ENCODE data around the gene RUSC1. TPM values are rescaled to one million over a fixed set of nuclear protein-coding genes. Genes with fewer than 3 reads are reported as not detected.

Gene RUSC1
- total and polyA plus RNA-seq, 12 donors: 9.8 to 111 (median 27.3) TPM

- Histone ChIP-seq H3K27me3 (no peaks in the 10 kb centered on the region), H3K36me3 (replicated peaks in 1 of 2) (peaks cover 0 to 20% of the 10 kb centered on the region in 2 donors), H3K4me3 (no peak overlapping the region), H3K27ac (no peak overlapping the region), H3K4me1 (replicated peaks in 1 of 2) (peaks cover 21 to 32% of the 10 kb centered on the region in 2 donors), H3K9me3 (replicated peaks in 1 of 3) (no peaks in the 10 kb centered on the region)
- peak in 1 of 7 donors; percentile 18 for DNase-seq
- intact Hi-C loops (cut with DNase I): no loop called here
- 93 to 97% (median 95%) methylated on average over 6 to 9 of the region's 9 CpGs for WGBS, 4 donors
- no peak for TF ChIP-seq POLR2A (IDR thresholded peaks at IDR 0.05)
- TF ChIP-seq CTCF (IDR thresholded peaks at IDR 0.05): no peak
Measured at GRCh38 chr1:155318082-155318481, 2.6 kb upstream of the RUSC1 start.

- DNase-seq: peak in 2 of 7 donors; percentile 26 to 43
- 59 to 82% (median 72%) methylated on average over 5 of the region's 5 CpGs for WGBS, 4 donors
- intact Hi-C loops (cut with DNase I): no loop called here
- TF ChIP-seq POLR2A (IDR thresholded peaks at IDR 0.05) (peak in 1 of 2 donors; percentile 4), CTCF (IDR thresholded peaks at IDR 0.05) (no peak)
- no peaks in the 10 kb centered on the region for H3K9me3 ChIP-seq (replicated peaks in 1 of 3)
- H3K27ac ChIP-seq: peak overlapping the region in 2 of 5 donors; percentile 96 to 97
- H3K4me1 ChIP-seq (replicated peaks in 1 of 2): peaks cover 21 to 32% of the 10 kb centered on the region in 2 donors
- no peak overlapping the region for H3K4me3 ChIP-seq
- peaks cover 0 to 15% of the 10 kb centered on the region in 2 donors for H3K36me3 ChIP-seq (replicated peaks in 1 of 2)
- no peaks in the 10 kb centered on the region for H3K27me3 ChIP-seq
Measured at GRCh38 chr1:155319536-155319935, 1.2 kb upstream of the RUSC1 start.

- WGBS, 4 donors: 14 to 23% (median 20%) methylated on average over 10 to 11 of the region's 11 CpGs
- Histone ChIP-seq H3K9me3 (replicated peaks in 1 of 3) (no peaks in the 10 kb centered on the region), H3K36me3 (replicated peaks in 1 of 2) (peaks cover 0 to 8% of the 10 kb centered on the region in 2 donors), H3K27ac (peak overlapping the region; percentile 35 to 97 (median 48)), H3K4me1 (replicated peaks in 1 of 2) (peaks cover 23 to 34% of the 10 kb centered on the region in 2 donors), H3K27me3 (no peaks in the 10 kb centered on the region), H3K4me3 (peak overlapping the region in 1 of 4 donors; percentile 78)
- intact Hi-C loops (cut with DNase I): loop anchor here (5.0 kb wide), 2 partner anchors 43 to 68 kb away; partner anchors contain the start of gene HCN3 (in 1 of the 2)
- TF ChIP-seq CTCF (IDR thresholded peaks at IDR 0.05) (no peak), POLR2A (IDR thresholded peaks at IDR 0.05) (no peak)
- no peak for DNase-seq
Measured at GRCh38 chr1:155320252-155320651, 442 bp upstream of the RUSC1 start.

GRCh38 chr1:155321639-155322503 lies 1.2 kb downstream of the RUSC1 start:
- intact Hi-C loops (cut with DNase I): loop anchor here (5.0 kb wide), 2 partner anchors 45 to 70 kb away; partner anchors contain the start of gene HCN3 (in 1 of the 2)
- TF ChIP-seq CTCF (IDR thresholded peaks at IDR 0.05) (no peak), POLR2A (IDR thresholded peaks at IDR 0.05) (no peak)

More at GRCh38 chr1:155321639-155322503, 1.2 kb downstream of the RUSC1 start:
- Histone ChIP-seq H3K9me3 (replicated peaks in 1 of 3) (no peaks in the 10 kb centered on the region), H3K4me3 (peak overlapping the region in 1 of 4 donors; percentile 78), H3K36me3 (replicated peaks in 1 of 2) (peaks cover 0 to 8% of the 10 kb centered on the region in 2 donors), H3K27ac (peak overlapping the region in 4 of 5 donors; percentile 77 to 97 (median 95)), H3K4me1 (replicated peaks in 1 of 2) (peaks cover 26 to 43% of the 10 kb centered on the region in 2 donors), H3K27me3 (no peaks in the 10 kb centered on the region)
- DNase-seq: peak in 4 of 7 donors; percentile 25 to 64 (median 33)
- WGBS, 4 donors: 52 to 57% (median 55%) methylated on average over 17 to 27 of the region's 27 CpGs

Measured in adrenal gland (tissue), 12 donors.